GM12878 (cell line): Measurements from ENCODE around the gene PTPRD. TPM values are rescaled to one million over a fixed set of nuclear protein-coding genes. Genes with fewer than 3 reads are reported as not detected.

ENCODE experiments used
- ATAC-seq: fragments of 200-7000 bp; cut with Tn5 transposase; 3 replicates; pipeline ENCODE4 v1.9.1; 2020; ENCODE audit warnings: mild to moderate bottlenecking, moderate library complexity
- BruUV-seq: library from RNA; stranded (reverse); fragments of 400-500 nt; replicated peaks from 2 replicates; lab custom pipeline; 2021; lab: Mats Ljungman, UMichigan
- CTCF ChIA-PET: fragments of 300-600 bp; sonication (Branson Sonifier 250); formaldehyde crosslinking; extraction: SDS; loops from one replicate; lab custom pipeline; 2021; ENCODE audit warnings: inconsistent platforms; lab: Yijun Ruan, JAX
- POLR2A ChIA-PET: fragments of 350-600 bp; formaldehyde crosslinking; extraction: SDS; loops from one replicate; lab custom pipeline; 2021; ENCODE audit warnings: inconsistent platforms; lab: Charles Lee
- RAD21 ChIA-PET: fragments of 300-600 bp; sonication (Branson Sonifier 250); formaldehyde crosslinking; loops from one replicate; lab custom pipeline; 2023; ENCODE audit warnings: antibody characterized with exemption; ENCODE audit not compliant: unreplicated experiment; lab: Charles Lee
- SMC1A ChIA-PET: fragments of 300-600 bp; sonication (Branson Sonifier 250); formaldehyde crosslinking; loops from one replicate; lab custom pipeline; 2023; ENCODE audit not compliant: unreplicated experiment, uncharacterized antibody; lab: Charles Lee
- DNase-seq: peaks from one replicate; pipeline ENCODE4 v3.0.0-alpha.2; 2011; ENCODE audit warnings: low read depth, low spot score
- FAIRE-seq: peaks from 3 replicates; lab custom pipeline; 2011; peaks lifted over from hg19 to GRCh38; lab: Jason Lieb, UNC
- H2AFZ ChIP-seq: 2 replicates; pipeline ENCODE4 v1.6.0; 2011; ENCODE audit warnings: low read depth, low read length, control low read depth; ENCODE audit not compliant: control insufficient read depth
- H3K27ac ChIP-seq: 2 replicates; pipeline ENCODE4 v1.5.1; 2011; ENCODE audit warnings: control low read depth; ENCODE audit not compliant: control insufficient read depth, insufficient read depth
- H3K27me3 ChIP-seq, 2 experiments: replicated peaks in 1 of 2; 2 replicates each; pipeline versions ENCODE4 v1.6.0 to v1.6.1; 2011; ENCODE audit warnings: low read length in 1 of 2; ENCODE audit not compliant: control insufficient read depth in 2 of 2, insufficient read depth in 2 of 2
- H3K36me3 ChIP-seq, 2 experiments: 2 replicates each; pipeline ENCODE4 v1.5.1; 2011; ENCODE audit warnings: low read length in 1 of 2; ENCODE audit not compliant: control insufficient read depth in 2 of 2, insufficient read depth in 2 of 2
- H3K4me1 ChIP-seq: 2 replicates; pipeline ENCODE4 v1.6.1; 2011; ENCODE audit warnings: mild to moderate bottlenecking, low read length, moderate library complexity, mixed read lengths; ENCODE audit not compliant: control insufficient read depth, insufficient read depth
- H3K4me2 ChIP-seq: 2 replicates; pipeline ENCODE4 v1.6.0; 2011; ENCODE audit warnings: control low read depth; ENCODE audit not compliant: control insufficient read depth, insufficient read depth
- H3K4me3 ChIP-seq: fragments of 200-600 bp; sonication (generic); 2 replicates; pipeline ENCODE4 v1.5.1; 2016
- H3K79me2 ChIP-seq: 2 replicates; pipeline ENCODE4 v1.6.0; 2011; ENCODE audit warnings: low read length; ENCODE audit not compliant: control insufficient read depth, insufficient read depth
- H3K9ac ChIP-seq: 2 replicates; pipeline ENCODE4 v1.8.0; 2011; ENCODE audit warnings: low read length, control low read depth, mixed read lengths; ENCODE audit not compliant: control insufficient read depth, insufficient read depth
- H3K9me3 ChIP-seq: replicated peaks from 3 replicates; pipeline ENCODE4 v1.5.1; 2011; ENCODE audit warnings: mild to moderate bottlenecking, low read length; ENCODE audit not compliant: control insufficient read depth, insufficient read depth
- H4K20me1 ChIP-seq: 2 replicates; pipeline ENCODE4 v1.6.0; 2011; ENCODE audit not compliant: control insufficient read depth, insufficient read depth
- CBX3 ChIP-seq: fragments of 200-600 bp; sonication (generic); IDR thresholded peaks from 2 replicates; pipeline ENCODE4 v1.6.1; 2016; ENCODE audit warnings: low read depth, borderline replicate concordance
- KAT2A ChIP-seq: conservative IDR thresholded peaks from 2 replicates; pipeline ENCODE4 v1.6.1; 2011; ENCODE audit warnings: low read depth, low read length; ENCODE audit not compliant: control insufficient read depth
- NFYA ChIP-seq: IDR thresholded peaks from 2 replicates; pipeline ENCODE4 v1.6.1; 2011; ENCODE audit warnings: low read depth, mild to moderate bottlenecking, low read length, improper control_type of control experiment, borderline replicate concordance
- NR2F1 ChIP-seq: fragments of 450-650 bp; conservative IDR thresholded peaks from 2 replicates; pipeline ENCODE4 v1.6.1; 2017; ENCODE audit warnings: mild to moderate bottlenecking
- PAX8 ChIP-seq: fragments of 450-650 bp; IDR thresholded peaks from 2 replicates; pipeline ENCODE4 v1.6.1; 2017; ENCODE audit warnings: mild to moderate bottlenecking, moderate library complexity
- POLR2A ChIP-seq: IDR thresholded peaks from 2 replicates; pipeline ENCODE4 v1.6.1; 2011; ENCODE audit warnings: low read depth, mild to moderate bottlenecking, low read length
- RCOR1 ChIP-seq: conservative IDR thresholded peaks from 2 replicates; pipeline ENCODE4 v1.6.1; 2012; ENCODE audit warnings: low read depth, low read length, improper control_type of control experiment
- SMAD5 ChIP-seq: IDR thresholded peaks from 2 replicates; pipeline ENCODE4 v1.6.1; 2016; ENCODE audit warnings: antibody characterized with exemption, low read depth
- TBL1XR1 ChIP-seq: IDR thresholded peaks from 2 replicates; pipeline ENCODE4 v1.6.1; 2012; ENCODE audit warnings: low read depth, low read length, improper control_type of control experiment
- ZNF384 ChIP-seq: IDR thresholded peaks from 2 replicates; pipeline ENCODE4 v1.6.1; 2012; ENCODE audit warnings: low read depth, mild to moderate bottlenecking, low read length, improper control_type of control experiment, borderline replicate concordance
- ZNF592 ChIP-seq: fragments of 450-650 bp; IDR thresholded peaks from 2 replicates; pipeline ENCODE4 v1.6.1; 2017; ENCODE audit warnings: mild to moderate bottlenecking, moderate library complexity
- WGBS: methylation state at CpG from one replicate; pipeline ENCODE4 v1.1.6; 2016; ENCODE audit warnings: low lambda C conversion rate; ENCODE audit not compliant: insufficient replicate concordance, insufficient coverage; ENCODE audit errors: missing lambda C conversion rate; 5-methylcytosine and 5-hydroxymethylcytosine counted together
- in situ Hi-C: fragments of 300-500 bp; cut with MboI; formaldehyde crosslinking; loops from 9 replicates; pipeline ENCODE4 v1.14.3; 2018; ENCODE audit warnings: mixed read lengths
- intact Hi-C: fragments of 100-400 bp; cut with micrococcal nuclease; formaldehyde crosslinking; loops from one replicate; pipeline ENCODE4 v1.14.2; 2022; ENCODE audit not compliant: unreplicated experiment
- polyA plus RNA-seq, 11 experiments: library from polyadenylated mRNA; depleted of rRNA in 4 of 11; unstranded in 6 of 11; stranded (reverse) in 5 of 11; fragments of >200 nt; fragmentation: Nextera tagmentation in 4 of 11; fragmentation: Illumina TruSeq in 1 of 11; extraction: Ambion mirVana in 4 of 11; extraction: Trizol in 1 of 11; gene quantifications; 1 replicate in 1 of 11; 2 replicates in 10 of 11; pipeline versions ENCODE4 v1.2.1 to v1.2.3, GENCODE V29; 2011 to 2016; ENCODE audit warnings: inconsistent platforms in 2 of 11, missing spikeins in 2 of 11, low read depth in 1 of 11
- total RNA-seq, 4 experiments: library from RNA; depleted of rRNA in 3 of 4; stranded (reverse); fragments of >200 nt in 3 of 4; fragmentation: Illumina TruSeq in 1 of 4; extraction: Trizol in 1 of 4; gene quantifications; 2 replicates each; pipeline versions ENCODE4 v1.2.1 to v1.2.3, GENCODE V29; 2013 to 2021

The PTPRD gene
- total and polyA plus RNA-seq, 10 of the 15 experiments (the other 5 are each of a cell fraction or from before 2014, with no cell fraction given) = under 0.01 to 0.05 (median 0.01) TPM; not detected in 7

GRCh38 chr9:8856396-8857067 lies 1756.3 kb downstream of the PTPRD start:
- no peak for DNase-seq
- RAD21 ChIA-PET = no interaction called here
- no peak for ATAC-seq
- no peak for TF ChIP-seq CBX3
- no peak for TF ChIP-seq PAX8
- TF ChIP-seq KAT2A = no peak
- TF ChIP-seq RCOR1 = no peak
- TF ChIP-seq NR2F1 = no peak
- TF ChIP-seq ZNF592 = no peak
- no peak for TF ChIP-seq POLR2A
- no peak for TF ChIP-seq TBL1XR1
- TF ChIP-seq NFYA = no peak
- no peak for TF ChIP-seq ZNF384
- TF ChIP-seq SMAD5 = no peak
- Histone ChIP-seq H3K79me2 (no peaks in the 10 kb centered on the region), H3K9ac (no peak overlapping the region), H2AFZ (no peak overlapping the region), H3K4me2 (no peak overlapping the region), H3K36me3 (no peaks in the 10 kb centered on the region), H3K27ac (no peak overlapping the region), H4K20me1 (no peaks in the 10 kb centered on the region), H3K9me3 (no peaks in the 10 kb centered on the region), H3K4me3 (no peak overlapping the region), H3K4me1 (no peaks in the 10 kb centered on the region), H3K27me3 (peaks cover 4 to 8% of the 10 kb centered on the region in 2 experiments; a peak in 2 of 4 replicates)
- intact Hi-C loops (no loop called here), in situ Hi-C loops (loop anchor here (25.0 kb wide), 1 partner anchor 1669 kb away; no protein-coding TSS in a partner anchor)
- POLR2A ChIA-PET = no interaction called here
- 2% methylated on average over 9 of the region's 9 CpGs for WGBS
- CTCF ChIA-PET = no interaction called here
- FAIRE-seq = no peak
- no TSS peak for BruUV-seq
- SMC1A ChIA-PET = no interaction called here
